ENCODE results near the gene MED9. TPM values are rescaled to one million over a fixed set of nuclear protein-coding genes. Genes with fewer than 3 reads are reported as not detected.

Gene MED9
- polyA plus RNA-seq, 2 donors, result 6.7 to 8.6 TPM

DNA sequence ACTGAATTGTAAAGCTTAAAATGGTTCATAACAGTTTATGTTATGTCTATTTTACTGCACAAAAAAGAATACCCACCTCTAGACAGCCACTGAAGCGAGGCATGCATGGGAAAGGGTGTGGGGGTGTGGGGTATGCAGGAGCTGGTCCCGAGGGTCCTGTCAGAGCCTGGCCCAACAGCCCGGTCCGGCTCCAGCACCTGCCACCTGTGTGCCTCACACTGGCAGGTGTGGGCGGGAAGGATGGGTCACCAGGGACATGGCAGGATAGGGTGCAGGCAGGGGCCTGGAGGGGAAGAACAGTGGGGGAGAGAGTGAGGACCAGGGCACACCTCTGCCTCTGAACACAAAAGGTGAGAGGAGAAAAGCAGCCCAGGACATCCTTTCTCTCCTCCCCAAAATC lies 42.2 kb downstream of the MED9 start:
- 88 to 89% methylated on average over 5 of the region's 5 CpGs for WGBS, 2 donors
- Histone ChIP-seq H3K9me3 (ENCODE audit: control insufficient read depth in 2 of 2, insufficient read depth in 1 of 2, low read depth in 1 of 2, low read length in 1 of 2) (no peaks in the 10 kb centered on the region), H3K36me3 (ENCODE audit: control insufficient read depth in 2 of 2, insufficient read depth in 2 of 2, low read length in 1 of 2) (peaks cover 0 to 8% of the 10 kb centered on the region in 2 donors), H3K27ac (ENCODE audit: low read depth in 2 of 2, low read length in 1 of 2) (no peak overlapping the region), H3K4me3 (ENCODE audit: low read depth in 1 of 2, low read length in 2 of 2) (no peak overlapping the region), H3K27me3 (ENCODE audit: control insufficient read depth in 1 of 2, insufficient read depth in 2 of 2, low read length in 2 of 2) (no peaks in the 10 kb centered on the region), H3K4me1 (ENCODE audit: control insufficient read depth in 2 of 2, insufficient read depth in 2 of 2, low read length in 1 of 2) (no peaks in the 10 kb centered on the region)

DNA sequence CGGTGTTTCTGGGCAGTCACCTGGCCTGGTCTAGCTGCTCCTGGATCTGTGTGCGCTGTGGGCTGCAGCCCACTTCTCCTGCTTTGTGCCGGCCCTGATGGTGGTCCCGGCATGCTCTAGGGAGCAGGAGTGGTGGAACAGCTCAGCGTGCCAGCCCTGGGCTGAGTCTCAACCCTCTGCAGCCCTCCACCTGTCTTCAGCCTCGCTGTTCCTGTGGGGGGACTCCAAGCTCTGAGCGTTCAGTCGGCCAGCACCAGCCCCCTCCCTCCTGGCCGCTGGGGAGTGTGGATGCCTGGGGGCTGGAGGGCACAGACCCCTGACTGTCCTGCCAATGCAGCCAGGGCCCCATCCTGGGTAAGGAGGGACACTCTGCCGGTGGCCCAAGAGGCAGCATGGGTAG lies 43.1 kb downstream of the MED9 start:
- H3K4me1 ChIP-seq (ENCODE audit: control insufficient read depth in 2 of 2, insufficient read depth in 2 of 2, low read length in 1 of 2), result no peaks in the 10 kb centered on the region
- 95 to 98% methylated on average over 10 of the region's 10 CpGs for WGBS, 2 donors
- H3K36me3 ChIP-seq (ENCODE audit: control insufficient read depth in 2 of 2, insufficient read depth in 2 of 2, low read length in 1 of 2), result peaks cover 0 to 8% of the 10 kb centered on the region in 2 donors
- no peaks in the 10 kb centered on the region for H3K27me3 ChIP-seq (ENCODE audit: control insufficient read depth in 1 of 2, insufficient read depth in 2 of 2, low read length in 2 of 2)
- H3K27ac ChIP-seq (ENCODE audit: low read depth in 2 of 2, low read length in 1 of 2), result no peak overlapping the region
- H3K9me3 ChIP-seq (ENCODE audit: control insufficient read depth in 2 of 2, insufficient read depth in 1 of 2, low read depth in 1 of 2, low read length in 1 of 2), result no peaks in the 10 kb centered on the region
- H3K4me3 ChIP-seq (ENCODE audit: low read depth in 1 of 2, low read length in 2 of 2), result no peak overlapping the region

DNA sequence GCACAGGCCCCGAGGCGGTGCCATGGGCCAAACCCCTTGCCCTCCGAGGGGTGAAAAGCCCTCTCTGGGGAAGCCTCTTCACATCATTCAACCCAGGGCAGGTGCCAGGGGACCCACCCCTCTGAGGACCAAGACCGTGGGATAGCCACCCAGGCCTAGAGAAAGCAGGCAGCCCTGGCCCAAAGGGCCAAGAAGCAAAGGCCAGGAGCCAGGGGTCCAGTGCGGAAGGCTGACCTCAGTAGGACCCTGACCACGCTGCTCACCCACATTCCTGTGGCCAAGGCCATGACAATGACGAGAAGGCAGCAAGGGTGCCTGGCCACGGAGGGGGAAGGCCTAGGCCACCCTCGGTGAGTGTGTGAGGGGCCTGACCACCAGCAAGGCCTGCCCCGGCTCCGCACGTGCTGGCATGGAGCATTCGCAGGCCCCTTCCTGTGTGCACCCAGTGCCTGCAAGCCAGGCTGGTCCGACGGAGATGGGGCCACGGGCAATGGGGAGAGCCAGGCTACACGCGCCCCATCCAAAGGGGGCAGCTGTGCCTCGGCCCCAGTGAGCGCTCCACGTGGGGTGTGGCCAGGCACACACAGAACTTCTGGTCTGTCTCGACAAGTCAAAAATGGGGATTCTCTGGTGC lies 43.9 kb downstream of the MED9 start:
- Histone ChIP-seq H3K4me1 (ENCODE audit: control insufficient read depth in 2 of 2, insufficient read depth in 2 of 2, low read length in 1 of 2) (peaks cover 0 to under 1% of the 10 kb centered on the region in 2 donors), H3K27me3 (ENCODE audit: control insufficient read depth in 1 of 2, insufficient read depth in 2 of 2, low read length in 2 of 2) (no peaks in the 10 kb centered on the region), H3K4me3 (ENCODE audit: low read depth in 1 of 2, low read length in 2 of 2) (no peak overlapping the region), H3K9me3 (ENCODE audit: control insufficient read depth in 2 of 2, insufficient read depth in 1 of 2, low read depth in 1 of 2, low read length in 1 of 2) (no peaks in the 10 kb centered on the region), H3K36me3 (ENCODE audit: control insufficient read depth in 2 of 2, insufficient read depth in 2 of 2, low read length in 1 of 2) (peaks cover 0 to 8% of the 10 kb centered on the region in 2 donors), H3K27ac (ENCODE audit: low read depth in 2 of 2, low read length in 1 of 2) (no peak overlapping the region)
- WGBS, 2 donors, result 88 to 92% methylated on average over 22 of the region's 22 CpGs

DNA sequence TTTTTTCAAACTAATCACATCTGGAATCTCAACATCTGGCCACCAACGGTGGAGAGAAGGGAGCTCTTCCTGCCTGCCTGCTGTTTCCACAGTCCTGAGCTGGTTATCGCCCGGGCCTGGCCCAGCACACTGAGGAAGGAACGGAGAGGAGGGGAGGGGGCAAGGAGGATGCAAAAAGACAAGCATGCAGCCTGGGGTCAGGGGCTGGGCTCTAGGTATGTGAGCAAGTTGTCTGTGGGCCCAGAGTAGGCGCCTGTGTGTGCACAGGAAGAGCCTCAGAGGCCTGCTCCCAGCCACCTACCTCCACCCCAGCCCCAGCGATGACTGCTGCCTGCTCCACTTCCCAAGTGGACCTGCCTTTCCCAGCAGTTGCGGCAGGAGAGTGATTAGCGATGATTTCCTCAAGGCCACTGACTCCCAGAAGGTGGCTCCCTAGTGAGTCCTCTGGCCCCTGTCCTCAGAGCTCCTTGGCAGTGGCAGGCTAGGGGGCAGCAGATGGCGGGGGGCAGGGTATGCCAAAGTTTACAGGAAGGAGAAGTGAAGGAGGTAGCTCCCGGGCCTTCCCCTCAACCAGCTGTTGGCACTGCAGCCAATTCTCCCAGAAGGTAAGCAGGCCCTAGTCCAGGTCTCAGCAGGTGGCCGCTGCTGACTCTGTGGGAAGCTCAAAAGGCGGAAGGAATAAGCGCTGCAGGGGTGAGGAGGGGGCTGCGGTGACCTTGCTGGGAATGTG lies 46.4 kb downstream of the MED9 start:
- H3K4me1 ChIP-seq (ENCODE audit: control insufficient read depth in 2 of 2, insufficient read depth in 2 of 2, low read length in 1 of 2), result peaks cover 0 to 9% of the 10 kb centered on the region in 2 donors

DNA sequence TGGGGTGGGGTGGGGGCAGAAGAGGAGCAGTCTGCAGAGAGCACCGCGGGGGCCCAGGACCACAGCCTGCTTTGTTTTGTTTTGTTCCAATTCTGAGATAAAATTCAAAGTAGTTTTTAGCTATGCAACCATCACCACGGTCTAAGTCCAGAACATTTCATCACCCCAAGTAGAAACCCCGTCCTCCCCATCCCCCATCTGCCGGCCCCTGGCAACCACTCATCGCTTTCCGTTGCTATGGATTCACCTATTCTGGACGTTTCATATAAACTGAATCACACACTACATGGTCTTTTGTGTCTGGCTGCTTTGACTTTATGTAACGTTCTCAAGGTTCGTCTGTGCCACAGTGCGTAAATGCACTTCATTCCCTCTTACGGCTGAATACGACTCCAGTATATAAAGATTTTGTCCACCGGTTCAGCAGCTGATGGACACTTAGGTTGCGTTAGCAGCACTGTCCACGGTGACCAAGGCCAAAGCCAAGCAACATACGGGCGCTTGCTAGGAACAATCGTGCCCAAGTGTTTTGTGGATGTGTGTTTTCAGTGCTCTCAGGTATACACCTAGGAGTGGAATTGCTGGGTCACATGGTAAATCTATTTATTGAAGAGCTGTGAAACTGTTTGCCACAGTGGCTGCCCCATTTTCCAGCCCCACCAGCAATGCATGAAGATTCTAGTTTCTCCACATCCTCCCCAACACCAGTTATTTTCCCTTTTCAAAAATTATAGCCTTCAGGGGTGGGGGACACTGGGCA lies 47.1 kb downstream of the MED9 start:
- H3K27ac ChIP-seq (ENCODE audit: low read depth in 2 of 2, low read length in 1 of 2), result no peak overlapping the region
- H3K4me3 ChIP-seq (ENCODE audit: low read depth in 1 of 2, low read length in 2 of 2), result no peak overlapping the region
- no peaks in the 10 kb centered on the region for H3K9me3 ChIP-seq (ENCODE audit: control insufficient read depth in 2 of 2, insufficient read depth in 1 of 2, low read depth in 1 of 2, low read length in 1 of 2)
- no peaks in the 10 kb centered on the region for H3K27me3 ChIP-seq (ENCODE audit: control insufficient read depth in 1 of 2, insufficient read depth in 2 of 2, low read length in 2 of 2)
- peaks cover 0 to 8% of the 10 kb centered on the region in 2 donors for H3K36me3 ChIP-seq (ENCODE audit: control insufficient read depth in 2 of 2, insufficient read depth in 2 of 2, low read length in 1 of 2)
- peaks cover 0 to 9% of the 10 kb centered on the region in 2 donors for H3K4me1 ChIP-seq (ENCODE audit: control insufficient read depth in 2 of 2, insufficient read depth in 2 of 2, low read length in 1 of 2)
- WGBS, 2 donors, result 82 to 90% methylated on average over 19 of the region's 19 CpGs

More for the DNA sequence above, 46.4 kb downstream of the MED9 start:
- no peaks in the 10 kb centered on the region for H3K9me3 ChIP-seq (ENCODE audit: control insufficient read depth in 2 of 2, insufficient read depth in 1 of 2, low read depth in 1 of 2, low read length in 1 of 2)
- H3K36me3 ChIP-seq (ENCODE audit: control insufficient read depth in 2 of 2, insufficient read depth in 2 of 2, low read length in 1 of 2), result peaks cover 0 to 8% of the 10 kb centered on the region in 2 donors
- H3K27ac ChIP-seq (ENCODE audit: low read depth in 2 of 2, low read length in 1 of 2), result no peak overlapping the region
- no peak overlapping the region for H3K4me3 ChIP-seq (ENCODE audit: low read depth in 1 of 2, low read length in 2 of 2)
- 63 to 76% methylated on average over 13 to 14 of the region's 14 CpGs for WGBS, 2 donors
- H3K27me3 ChIP-seq (ENCODE audit: control insufficient read depth in 1 of 2, insufficient read depth in 2 of 2, low read length in 2 of 2), result no peaks in the 10 kb centered on the region

DNA sequence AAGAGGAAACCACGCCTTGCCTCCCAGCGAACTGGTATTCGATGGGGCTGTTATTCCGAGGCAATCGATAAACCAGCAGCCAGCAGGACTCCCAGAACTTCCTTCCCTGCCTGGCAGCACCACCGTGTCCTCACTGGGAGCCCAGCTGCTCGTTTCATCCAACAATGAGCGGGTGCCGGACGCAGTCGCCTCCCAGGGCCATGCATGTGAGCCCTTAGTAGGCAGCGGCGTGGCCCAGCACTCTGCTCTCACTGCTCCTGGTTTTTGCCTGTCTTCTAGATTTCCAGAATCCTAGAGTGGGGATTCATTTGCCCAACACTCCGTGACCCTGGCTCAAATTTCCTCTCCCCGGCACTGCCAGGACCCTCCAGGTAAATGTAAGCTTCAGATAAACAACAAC lies 48.5 kb downstream of the MED9 start:
- peaks cover 0 to 8% of the 10 kb centered on the region in 2 donors for H3K36me3 ChIP-seq (ENCODE audit: control insufficient read depth in 2 of 2, insufficient read depth in 2 of 2, low read length in 1 of 2)
- H3K4me3 ChIP-seq (ENCODE audit: low read depth in 1 of 2, low read length in 2 of 2), result no peak overlapping the region
- no peak overlapping the region for H3K27ac ChIP-seq (ENCODE audit: low read depth in 2 of 2, low read length in 1 of 2)
- 83 to 89% methylated on average over 15 of the region's 15 CpGs for WGBS, 2 donors
- H3K27me3 ChIP-seq (ENCODE audit: control insufficient read depth in 1 of 2, insufficient read depth in 2 of 2, low read length in 2 of 2), result no peaks in the 10 kb centered on the region
- no peaks in the 10 kb centered on the region for H3K9me3 ChIP-seq (ENCODE audit: control insufficient read depth in 2 of 2, insufficient read depth in 1 of 2, low read depth in 1 of 2, low read length in 1 of 2)
- H3K4me1 ChIP-seq (ENCODE audit: control insufficient read depth in 2 of 2, insufficient read depth in 2 of 2, low read length in 1 of 2), result peaks cover 0 to 9% of the 10 kb centered on the region in 2 donors

DNA sequence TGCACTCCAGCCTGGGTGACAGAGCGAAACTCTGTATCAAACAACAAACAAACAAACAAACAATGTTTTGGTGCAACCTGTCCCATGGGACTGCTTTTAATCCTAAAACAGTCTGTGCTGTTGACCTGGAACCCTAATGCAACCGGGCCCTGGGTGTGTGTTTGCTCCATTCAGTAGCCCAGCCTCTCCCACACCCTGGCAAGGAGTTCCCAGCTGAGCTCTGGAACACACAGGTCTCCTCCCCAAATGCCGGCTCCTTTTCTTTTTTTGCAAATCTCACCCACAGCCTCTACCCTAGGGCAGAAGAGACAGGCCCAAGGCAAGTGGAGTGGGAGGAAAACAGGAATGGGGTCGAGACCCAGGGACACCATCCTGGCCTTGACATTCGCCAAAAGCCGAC lies 49.2 kb downstream of the MED9 start:
- Histone ChIP-seq H3K27me3 (ENCODE audit: control insufficient read depth in 1 of 2, insufficient read depth in 2 of 2, low read length in 2 of 2) (no peaks in the 10 kb centered on the region), H3K9me3 (ENCODE audit: control insufficient read depth in 2 of 2, insufficient read depth in 1 of 2, low read depth in 1 of 2, low read length in 1 of 2) (no peaks in the 10 kb centered on the region), H3K27ac (ENCODE audit: low read depth in 2 of 2, low read length in 1 of 2) (no peak overlapping the region), H3K4me3 (ENCODE audit: low read depth in 1 of 2, low read length in 2 of 2) (no peak overlapping the region), H3K36me3 (ENCODE audit: control insufficient read depth in 2 of 2, insufficient read depth in 2 of 2, low read length in 1 of 2) (peaks cover 0 to 4% of the 10 kb centered on the region in 2 donors), H3K4me1 (ENCODE audit: control insufficient read depth in 2 of 2, insufficient read depth in 2 of 2, low read length in 1 of 2) (peaks cover 0 to 9% of the 10 kb centered on the region in 2 donors)
- 47 to 54% methylated on average over 6 of the region's 6 CpGs for WGBS, 2 donors

DNA sequence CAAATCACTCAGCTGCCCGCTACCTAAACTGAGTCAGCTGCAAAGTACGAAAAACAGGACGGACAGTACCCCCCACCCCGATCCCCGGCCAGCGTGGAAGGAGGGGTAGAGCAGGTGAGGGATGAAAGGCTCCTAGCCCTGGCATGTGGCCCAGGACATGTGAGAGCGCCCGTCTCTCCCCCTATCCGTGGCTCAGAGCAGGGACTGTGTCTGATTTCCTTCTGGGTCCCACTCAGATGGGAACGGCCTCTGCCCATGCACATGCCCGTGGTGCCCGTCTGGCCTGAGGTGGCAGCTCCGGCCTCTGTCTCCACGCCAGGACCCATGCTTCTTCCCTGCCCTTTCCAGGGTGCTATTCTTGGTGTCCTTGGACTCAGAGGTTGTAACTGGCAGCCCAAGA lies 49.6 kb downstream of the MED9 start:
- 42 to 45% methylated on average over 14 of the region's 14 CpGs for WGBS, 2 donors
- H3K36me3 ChIP-seq (ENCODE audit: control insufficient read depth in 2 of 2, insufficient read depth in 2 of 2, low read length in 1 of 2), result peaks cover 0 to 4% of the 10 kb centered on the region in 2 donors
- H3K27ac ChIP-seq (ENCODE audit: low read depth in 2 of 2, low read length in 1 of 2), result no peak overlapping the region
- H3K9me3 ChIP-seq (ENCODE audit: control insufficient read depth in 2 of 2, insufficient read depth in 1 of 2, low read depth in 1 of 2, low read length in 1 of 2), result no peaks in the 10 kb centered on the region
- peaks cover 0 to 9% of the 10 kb centered on the region in 2 donors for H3K4me1 ChIP-seq (ENCODE audit: control insufficient read depth in 2 of 2, insufficient read depth in 2 of 2, low read length in 1 of 2)
- H3K27me3 ChIP-seq (ENCODE audit: control insufficient read depth in 1 of 2, insufficient read depth in 2 of 2, low read length in 2 of 2), result no peaks in the 10 kb centered on the region
- H3K4me3 ChIP-seq (ENCODE audit: low read depth in 1 of 2, low read length in 2 of 2), result no peak overlapping the region

DNA sequence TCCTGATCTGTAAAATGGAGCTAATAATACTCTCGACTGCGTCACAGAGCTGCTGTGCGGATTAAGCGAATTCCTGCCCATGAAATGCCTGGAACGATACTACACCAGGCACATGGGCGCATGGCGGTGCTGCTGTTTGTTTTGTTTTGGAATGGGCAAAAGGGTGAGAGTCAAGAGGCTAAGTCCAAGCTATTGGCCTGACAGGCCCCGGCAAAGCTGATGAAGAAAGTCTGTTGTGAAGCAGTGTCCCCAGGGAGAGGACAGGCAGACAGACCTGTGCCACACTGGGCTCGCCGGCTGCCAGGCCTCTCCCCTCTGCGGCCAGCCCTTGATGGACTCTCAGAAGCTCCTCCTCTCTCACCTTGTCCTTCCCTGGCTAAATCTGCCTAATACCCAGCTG lies 50.7 kb downstream of the MED9 start:
- WGBS, 2 donors, result 89 to 95% methylated on average over 9 to 11 of the region's 11 CpGs
- H3K27ac ChIP-seq (ENCODE audit: low read depth in 2 of 2, low read length in 1 of 2), result no peak overlapping the region
- no peak overlapping the region for H3K4me3 ChIP-seq (ENCODE audit: low read depth in 1 of 2, low read length in 2 of 2)
- peaks cover 0 to 9% of the 10 kb centered on the region in 2 donors for H3K4me1 ChIP-seq (ENCODE audit: control insufficient read depth in 2 of 2, insufficient read depth in 2 of 2, low read length in 1 of 2)
- H3K27me3 ChIP-seq (ENCODE audit: control insufficient read depth in 1 of 2, insufficient read depth in 2 of 2, low read length in 2 of 2), result no peaks in the 10 kb centered on the region
- no peaks in the 10 kb centered on the region for H3K36me3 ChIP-seq (ENCODE audit: control insufficient read depth in 2 of 2, insufficient read depth in 2 of 2, low read length in 1 of 2)
- no peaks in the 10 kb centered on the region for H3K9me3 ChIP-seq (ENCODE audit: control insufficient read depth in 2 of 2, insufficient read depth in 1 of 2, low read depth in 1 of 2, low read length in 1 of 2)

Measured in esophagus (tissue), 2 donors.